IPS DF 6.9 (cell line): ENCODE measurements around the gene MORC2.

ENCODE experiments used
- DNase-seq: peaks from one replicate; pipeline ENCODE4 v3.0.0-alpha.2; 2013; ENCODE audit warnings: low read depth, low spot score
- H3K27ac ChIP-seq: one replicate; pipeline ENCODE4 v1.5.1; 2013; ENCODE audit warnings: low read length, control low read depth
- H3K27me3 ChIP-seq: 2 replicates; pipeline ENCODE4 v1.6.1; 2013; ENCODE audit warnings: mild to moderate bottlenecking, low read length; ENCODE audit not compliant: control insufficient read depth, insufficient read depth
- H3K36me3 ChIP-seq: 2 replicates; pipeline ENCODE4 v1.6.1; 2013; ENCODE audit warnings: low read length; ENCODE audit not compliant: control insufficient read depth, insufficient read depth
- H3K4me1 ChIP-seq: 2 replicates; pipeline ENCODE4 v1.6.1; 2013; ENCODE audit warnings: low read length; ENCODE audit not compliant: control insufficient read depth, insufficient read depth
- H3K4me3 ChIP-seq: 2 replicates; pipeline ENCODE4 v1.5.1; 2013; ENCODE audit warnings: mild to moderate bottlenecking, low read length
- H3K9me3 ChIP-seq: 2 replicates; pipeline ENCODE4 v1.6.1; 2013; ENCODE audit warnings: low read length, inconsistent platforms; ENCODE audit not compliant: control insufficient read depth, insufficient read depth
- whole genome bisulfite sequencing: extraction: QIAGEN DNeasy Blood & Tissue Kit; methylation state at CpG from one replicate; pipeline ENCODE4 v1.1.7; 2013; ENCODE audit warnings: mixed read lengths, missing lambda C conversion rate; ENCODE audit not compliant: insufficient read length, insufficient coverage; 5-methylcytosine and 5-hydroxymethylcytosine counted together

MORC2 gene

DNA sequence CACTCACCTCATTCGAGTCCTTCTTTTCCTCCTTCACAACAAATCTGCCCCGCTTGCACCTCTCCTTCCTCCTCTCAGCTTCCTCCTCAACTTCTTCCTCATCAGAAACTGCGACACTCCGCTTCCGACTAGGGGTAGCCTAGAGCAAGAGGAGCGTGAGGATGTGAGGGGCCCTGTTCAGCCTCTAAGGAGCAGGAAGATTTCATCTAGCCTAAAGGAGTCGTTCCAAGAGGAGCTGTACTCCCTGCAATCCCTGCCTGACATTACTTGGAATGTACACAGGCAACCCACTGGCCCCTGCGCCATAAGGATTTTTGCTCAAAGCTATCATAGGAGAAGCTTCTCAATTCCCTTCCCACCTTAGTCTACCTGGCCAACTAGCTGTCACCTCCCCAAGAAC is 34.5 kb downstream of the MORC2 start:
- WGBS = no CpG with 5 or more reads among the region's 8 CpGs
- no peak for DNase-seq

DNA sequence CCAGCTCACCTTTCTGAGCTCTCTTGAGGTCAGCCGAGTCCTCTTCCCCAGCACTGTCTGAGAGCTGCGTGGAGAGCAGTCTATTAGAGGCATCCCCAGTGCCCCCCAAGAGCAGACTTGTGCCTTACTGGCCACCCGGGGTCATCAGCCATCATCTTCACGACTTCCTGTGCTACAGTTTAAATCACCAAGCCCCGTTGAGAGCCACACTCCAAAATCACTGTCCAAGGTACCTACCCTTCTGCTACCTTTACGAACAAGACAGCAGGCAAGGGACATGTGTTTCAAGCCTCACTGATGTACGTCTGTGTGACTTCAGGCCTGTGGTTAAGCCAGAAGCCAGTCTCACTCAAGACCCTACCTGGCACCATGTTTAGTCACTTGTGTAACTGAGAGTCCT is 35.1 kb downstream of the MORC2 start:
- Histone ChIP-seq H3K36me3 (peaks cover 64% of the 10 kb centered on the region), H3K4me1 (no peaks in the 10 kb centered on the region), H3K9me3 (no peaks in the 10 kb centered on the region), H3K27ac (no peak overlapping the region), H3K4me3 (no peak overlapping the region), H3K27me3 (no peaks in the 10 kb centered on the region)
- DNase-seq = no peak
- WGBS = no CpG with 5 or more reads among the region's 7 CpGs

More for the DNA sequence above, 34.5 kb downstream of the MORC2 start:
- H3K27ac ChIP-seq = no peak overlapping the region
- H3K27me3 ChIP-seq = no peaks in the 10 kb centered on the region
- H3K4me3 ChIP-seq = no peak overlapping the region
- H3K36me3 ChIP-seq = peaks cover 64% of the 10 kb centered on the region
- H3K4me1 ChIP-seq = no peaks in the 10 kb centered on the region
- no peaks in the 10 kb centered on the region for H3K9me3 ChIP-seq

DNA sequence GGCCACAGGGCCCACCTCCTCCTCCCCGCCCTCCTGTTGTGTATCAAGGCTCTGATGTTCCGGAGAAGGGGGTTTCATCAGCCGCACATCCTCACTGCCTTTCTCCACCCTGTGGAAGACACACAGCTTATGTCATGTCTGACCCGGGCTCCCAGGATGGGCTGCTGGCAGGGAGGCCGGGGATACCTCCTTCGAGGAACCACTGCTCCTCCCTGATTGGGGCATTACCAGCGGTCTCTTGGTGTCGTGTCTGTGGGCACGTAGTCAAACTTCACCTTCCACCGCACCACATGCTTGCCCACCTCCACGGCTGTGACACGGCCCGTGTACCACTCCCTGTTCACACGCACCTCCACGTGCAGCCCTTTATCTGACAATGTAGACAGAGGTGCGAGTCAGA is 35.9 kb downstream of the MORC2 start:
- H3K9me3 ChIP-seq = no peaks in the 10 kb centered on the region
- H3K27ac ChIP-seq = no peak overlapping the region
- no peaks in the 10 kb centered on the region for H3K27me3 ChIP-seq
- peaks cover 67% of the 10 kb centered on the region for H3K36me3 ChIP-seq
- DNase-seq = no peak
- WGBS = no CpG with 5 or more reads among the region's 16 CpGs
- no peak overlapping the region for H3K4me3 ChIP-seq
- no peaks in the 10 kb centered on the region for H3K4me1 ChIP-seq

DNA sequence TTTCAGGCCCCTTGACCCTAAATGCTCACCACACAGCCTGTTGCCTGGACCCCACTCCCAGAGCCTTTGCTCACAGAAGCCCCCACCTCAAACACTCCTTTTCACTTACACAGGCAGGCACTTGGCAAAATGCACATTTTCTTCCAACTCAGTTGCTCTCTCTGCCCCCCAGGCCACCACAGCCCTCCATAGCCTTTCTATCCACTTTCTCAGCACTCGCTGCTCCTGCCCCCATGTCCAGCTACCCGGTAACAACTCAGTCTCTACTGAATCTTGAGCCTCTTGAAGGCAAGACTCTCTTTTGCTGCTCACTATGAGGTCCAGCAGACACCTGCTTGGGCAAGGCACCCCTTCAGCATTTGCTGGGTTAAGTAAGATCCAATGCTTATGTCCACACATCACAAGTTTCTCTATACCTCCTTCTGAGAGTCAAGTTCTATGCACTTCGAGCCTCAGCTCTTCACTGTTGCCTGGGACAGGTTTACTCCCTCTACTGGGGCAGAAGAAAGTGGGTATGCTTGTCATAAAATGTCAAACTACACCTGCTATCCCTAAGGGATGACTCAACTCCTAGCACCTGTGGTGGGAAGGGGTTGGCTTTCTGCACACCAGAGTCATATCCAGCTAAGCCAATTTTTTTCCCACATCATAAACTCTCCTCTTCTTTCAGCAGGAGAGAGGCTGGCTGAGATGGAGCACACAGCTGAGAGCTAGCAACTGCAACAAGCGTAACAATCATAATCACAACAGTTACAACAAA is 36.9 kb downstream of the MORC2 start:
- H3K27ac ChIP-seq = no peak overlapping the region
- no peaks in the 10 kb centered on the region for H3K4me1 ChIP-seq
- H3K36me3 ChIP-seq = peaks cover 68% of the 10 kb centered on the region
- WGBS = no CpG with 5 or more reads among the region's 4 CpGs
- H3K9me3 ChIP-seq = no peaks in the 10 kb centered on the region
- no peak for DNase-seq
- H3K27me3 ChIP-seq = no peaks in the 10 kb centered on the region
- no peak overlapping the region for H3K4me3 ChIP-seq

DNA sequence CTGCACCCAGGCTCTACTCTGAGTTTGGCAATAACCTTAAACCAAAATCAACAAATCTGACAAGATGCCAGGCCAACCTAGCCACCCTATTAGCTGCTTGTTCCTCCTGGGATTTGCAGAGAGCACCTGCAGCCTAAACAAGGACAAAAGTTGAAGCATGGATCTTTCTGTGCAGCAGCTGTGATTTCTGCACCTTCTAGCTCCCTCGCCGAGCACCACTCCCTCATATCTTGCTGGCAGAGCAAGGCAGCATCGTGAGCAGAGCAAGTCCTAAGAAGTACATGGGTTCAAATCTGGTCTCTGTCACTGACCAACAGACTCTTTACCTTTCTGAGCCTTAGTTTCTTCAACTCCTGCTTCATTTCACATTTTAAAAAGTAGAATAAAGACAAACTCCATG is 38.3 kb downstream of the MORC2 start:
- no peak for DNase-seq
- Histone ChIP-seq H3K27ac (no peak overlapping the region), H3K4me3 (no peak overlapping the region), H3K4me1 (no peaks in the 10 kb centered on the region), H3K27me3 (no peaks in the 10 kb centered on the region), H3K36me3 (peaks cover 76% of the 10 kb centered on the region), H3K9me3 (no peaks in the 10 kb centered on the region)
- no CpG with 5 or more reads among the region's 3 CpGs for WGBS

DNA sequence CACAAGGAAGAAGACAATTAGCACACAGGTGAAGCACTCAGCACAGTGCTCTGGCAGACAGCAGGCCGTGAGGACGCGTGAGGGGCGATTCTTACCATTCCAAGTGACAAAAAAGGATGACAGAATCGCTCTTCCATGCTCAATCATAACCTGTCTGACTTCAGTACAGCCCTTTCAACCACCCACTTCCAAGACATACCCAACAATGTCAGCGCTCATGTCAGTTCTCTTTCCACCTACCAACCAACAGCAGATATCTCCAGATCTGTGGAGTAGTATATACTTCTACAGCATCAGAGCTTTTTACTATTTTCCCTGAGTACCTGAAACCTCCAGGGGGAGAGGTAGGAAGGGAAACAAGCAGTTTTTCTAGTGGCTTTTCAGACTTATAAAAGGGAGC is 40.2 kb downstream of the MORC2 start:
- Histone ChIP-seq H3K27ac (no peak overlapping the region), H3K4me1 (no peaks in the 10 kb centered on the region), H3K4me3 (no peak overlapping the region), H3K9me3 (no peaks in the 10 kb centered on the region), H3K36me3 (peaks cover 69% of the 10 kb centered on the region), H3K27me3 (no peaks in the 10 kb centered on the region)
- WGBS = no CpG with 5 or more reads among the region's 6 CpGs
- no peak for DNase-seq

DNA sequence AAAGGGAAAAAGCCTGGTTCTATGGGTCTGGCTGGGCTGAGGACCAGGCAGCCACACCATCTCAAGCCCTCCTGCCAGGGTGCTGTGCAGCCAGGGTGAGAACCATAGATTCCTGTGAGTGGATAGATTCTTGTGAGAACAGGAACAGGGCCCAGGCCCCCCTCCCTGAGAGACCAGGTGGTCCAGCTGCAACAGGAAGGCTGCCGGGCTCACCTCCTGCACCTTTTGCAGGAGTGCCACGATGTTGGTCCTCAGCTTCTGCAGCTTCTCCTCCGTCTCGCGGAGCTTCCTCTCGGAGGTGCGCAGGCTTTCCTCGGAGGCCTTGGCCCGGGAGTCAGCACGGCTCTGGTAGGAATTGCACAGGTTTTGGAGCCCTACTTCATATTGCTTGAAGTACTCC is 40.8 kb downstream of the MORC2 start:
- WGBS = no CpG with 5 or more reads among the region's 10 CpGs
- Histone ChIP-seq H3K36me3 (peaks cover 63% of the 10 kb centered on the region), H3K9me3 (no peaks in the 10 kb centered on the region), H3K27ac (no peak overlapping the region), H3K4me1 (no peaks in the 10 kb centered on the region), H3K27me3 (no peaks in the 10 kb centered on the region), H3K4me3 (no peak overlapping the region)
- DNase-seq = no peak

DNA sequence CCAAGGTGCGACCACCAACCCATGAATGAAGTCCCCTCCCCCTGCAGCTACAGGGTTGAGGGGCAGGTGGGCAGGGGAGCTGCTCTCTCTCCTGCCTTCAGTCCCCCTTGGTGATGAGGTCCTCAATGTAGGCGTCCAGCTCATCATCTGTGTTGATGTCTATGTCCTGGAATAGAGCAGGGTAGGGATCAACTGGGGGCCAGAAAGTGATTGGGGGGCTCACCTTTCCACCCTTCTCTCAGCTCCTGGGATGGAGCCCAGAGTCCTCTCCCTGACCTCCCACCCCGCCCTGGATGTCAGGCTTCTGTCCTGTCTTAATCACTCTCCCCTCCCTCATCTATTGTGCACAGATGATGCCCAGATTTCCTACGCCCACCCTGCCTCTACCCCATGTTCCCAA is 41.9 kb downstream of the MORC2 start:
- Histone ChIP-seq H3K27me3 (no peaks in the 10 kb centered on the region), H3K27ac (no peak overlapping the region), H3K9me3 (no peaks in the 10 kb centered on the region), H3K4me1 (no peaks in the 10 kb centered on the region), H3K4me3 (no peak overlapping the region), H3K36me3 (peaks cover 52% of the 10 kb centered on the region)
- no peak for DNase-seq
- no CpG with 5 or more reads among the region's 4 CpGs for WGBS

DNA sequence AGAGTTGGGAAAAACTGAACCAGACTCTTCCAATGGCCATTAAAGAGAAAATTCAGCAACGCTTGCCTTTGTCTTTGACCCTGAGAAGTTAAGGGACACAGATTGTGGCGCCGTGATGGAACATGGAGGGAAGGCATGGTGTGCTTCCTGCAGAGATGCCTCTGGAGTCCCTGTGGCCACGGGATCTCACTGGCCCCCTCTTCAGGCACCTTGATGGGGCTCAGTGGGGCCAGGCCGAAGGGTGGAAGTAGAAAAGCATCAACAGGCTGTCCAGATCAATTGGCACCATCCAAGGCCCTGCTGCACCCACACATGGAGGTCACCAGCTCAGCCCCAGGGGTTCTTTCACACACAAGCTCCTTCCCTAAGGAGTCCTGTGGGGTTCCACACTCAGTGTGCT is 42.9 kb downstream of the MORC2 start:
- H3K4me1 ChIP-seq = no peaks in the 10 kb centered on the region
- peaks cover 44% of the 10 kb centered on the region for H3K36me3 ChIP-seq
- no peaks in the 10 kb centered on the region for H3K9me3 ChIP-seq
- DNase-seq = no peak
- H3K27ac ChIP-seq = no peak overlapping the region
- WGBS = no CpG with 5 or more reads among the region's 5 CpGs
- H3K4me3 ChIP-seq = no peak overlapping the region
- no peaks in the 10 kb centered on the region for H3K27me3 ChIP-seq

DNA sequence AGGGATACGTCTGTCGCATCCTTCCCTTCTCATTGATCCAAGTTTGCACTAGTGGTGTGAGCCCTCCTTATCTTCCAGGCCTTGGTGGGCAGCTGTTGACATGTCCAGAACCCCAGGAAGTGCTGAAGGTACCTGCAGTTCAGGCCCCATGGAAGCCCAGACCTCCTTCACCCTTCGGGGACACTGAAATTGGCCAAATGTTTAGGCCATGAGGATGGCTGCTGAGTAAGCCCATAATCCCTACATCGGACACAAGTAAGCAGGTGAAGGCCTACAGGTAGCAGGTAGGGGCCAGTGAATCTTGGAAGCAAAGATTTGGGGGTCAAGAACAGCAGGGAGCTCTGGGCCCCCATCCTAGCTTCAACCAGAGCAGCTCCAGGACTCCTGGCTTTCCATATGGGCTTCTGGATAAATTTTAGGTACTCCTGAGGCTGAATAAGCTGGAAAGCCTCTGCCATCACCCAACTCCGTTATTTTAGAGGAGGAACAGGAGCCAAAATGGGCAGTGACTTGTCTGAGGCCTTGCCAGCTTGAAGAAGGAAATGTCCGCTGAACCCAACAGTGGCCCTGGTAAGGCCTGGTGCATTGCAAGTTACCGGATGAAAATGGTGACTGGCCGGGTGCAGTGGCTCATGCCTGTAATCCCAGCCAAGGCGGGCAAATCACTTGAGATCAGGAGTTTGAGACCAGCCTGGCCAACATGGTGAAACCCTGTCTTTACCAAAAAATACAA is 45.2 kb downstream of the MORC2 start:
- Histone ChIP-seq H3K9me3 (no peaks in the 10 kb centered on the region), H3K27me3 (no peaks in the 10 kb centered on the region), H3K27ac (no peak overlapping the region), H3K36me3 (peaks cover 37% of the 10 kb centered on the region), H3K4me3 (no peak overlapping the region), H3K4me1 (no peaks in the 10 kb centered on the region)
- WGBS = no CpG with 5 or more reads among the region's 9 CpGs
- DNase-seq = no peak
